ENCODE data around the gene LRRC7.

LRRC7 gene

DNA sequence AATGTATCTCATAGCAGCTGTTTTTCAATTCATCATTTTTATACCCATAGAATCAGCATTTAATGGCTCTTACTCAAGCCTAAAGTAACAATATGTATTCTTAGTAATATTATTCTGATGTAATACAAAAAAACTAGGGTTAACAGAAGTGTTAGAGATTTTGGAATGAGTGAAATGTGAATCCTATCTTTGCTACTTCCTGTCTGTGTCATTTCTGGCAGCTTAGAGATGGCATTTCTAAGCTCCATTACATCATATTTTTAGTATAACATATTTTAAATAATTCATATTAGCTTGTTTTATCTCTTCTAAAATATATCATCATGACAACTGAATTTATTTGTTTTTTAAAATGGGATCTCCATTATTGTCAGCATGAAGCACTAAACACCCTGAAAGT lies 90.2 kb downstream of the LRRC7 start:
- DNase-seq (ENCODE audit: insufficient read length) (no peak), FAIRE-seq (no peak)
- TF ChIP-seq POLR2A (IDR thresholded peaks at IDR 0.05; ENCODE audit: low read depth, low read length) (no peak), POLR2AphosphoS5 (IDR thresholded peaks at IDR 0.05; ENCODE audit: low read depth, low read length) (no peak), TAF1 (IDR thresholded peaks at IDR 0.05; ENCODE audit: borderline replicate concordance, low read depth, low read length) (no peak)

DNA sequence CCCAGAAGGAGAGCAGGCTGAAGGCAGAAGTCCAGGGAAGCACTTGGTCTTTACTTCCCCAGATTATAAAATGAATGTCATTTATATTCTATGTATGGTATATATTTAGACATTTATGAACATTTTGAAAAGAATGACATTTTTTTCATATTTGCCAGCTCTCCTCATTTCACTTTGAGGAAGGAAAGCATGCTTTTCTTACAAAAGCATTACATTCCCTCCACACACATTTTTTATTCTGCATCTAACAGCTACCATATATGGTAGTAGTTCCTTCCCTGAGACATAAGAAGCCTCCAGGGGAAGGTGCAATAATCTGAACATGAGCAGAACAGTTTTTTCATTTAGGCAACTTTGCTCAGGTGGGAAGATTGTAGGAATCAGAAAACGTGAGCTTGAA lies 94.0 kb downstream of the LRRC7 start:
- no peak for TF ChIP-seq TAF1 (IDR thresholded peaks at IDR 0.05; ENCODE audit: borderline replicate concordance, low read depth, low read length)
- no peak for TF ChIP-seq POLR2AphosphoS5 (IDR thresholded peaks at IDR 0.05; ENCODE audit: low read depth, low read length)
- no peak for TF ChIP-seq POLR2A (IDR thresholded peaks at IDR 0.05; ENCODE audit: low read depth, low read length)
- DNase-seq (ENCODE audit: insufficient read length): no peak

DNA sequence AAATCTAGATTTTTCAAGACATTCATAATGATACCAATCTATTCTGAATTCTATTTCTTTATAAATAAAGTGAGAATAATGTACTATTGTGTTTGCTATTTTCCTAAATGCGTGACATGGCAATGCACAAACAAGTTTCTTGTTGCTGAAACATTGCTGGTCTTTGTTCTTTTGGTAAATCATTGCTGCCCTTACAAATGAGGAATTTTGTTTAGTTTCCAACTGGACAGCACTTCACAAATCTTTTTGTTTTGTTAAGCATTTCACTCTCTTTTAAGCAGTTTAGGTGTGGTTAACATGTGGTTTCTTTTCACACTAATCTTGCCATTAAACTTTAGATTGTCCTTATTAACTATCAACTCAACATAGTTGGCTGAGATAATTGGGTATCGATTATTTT lies 94.6 kb downstream of the LRRC7 start:
- DNase-seq (ENCODE audit: insufficient read length) (no peak), FAIRE-seq (no peak)

More for the DNA sequence above, 94.0 kb downstream of the LRRC7 start:
- no peak for FAIRE-seq

DNA sequence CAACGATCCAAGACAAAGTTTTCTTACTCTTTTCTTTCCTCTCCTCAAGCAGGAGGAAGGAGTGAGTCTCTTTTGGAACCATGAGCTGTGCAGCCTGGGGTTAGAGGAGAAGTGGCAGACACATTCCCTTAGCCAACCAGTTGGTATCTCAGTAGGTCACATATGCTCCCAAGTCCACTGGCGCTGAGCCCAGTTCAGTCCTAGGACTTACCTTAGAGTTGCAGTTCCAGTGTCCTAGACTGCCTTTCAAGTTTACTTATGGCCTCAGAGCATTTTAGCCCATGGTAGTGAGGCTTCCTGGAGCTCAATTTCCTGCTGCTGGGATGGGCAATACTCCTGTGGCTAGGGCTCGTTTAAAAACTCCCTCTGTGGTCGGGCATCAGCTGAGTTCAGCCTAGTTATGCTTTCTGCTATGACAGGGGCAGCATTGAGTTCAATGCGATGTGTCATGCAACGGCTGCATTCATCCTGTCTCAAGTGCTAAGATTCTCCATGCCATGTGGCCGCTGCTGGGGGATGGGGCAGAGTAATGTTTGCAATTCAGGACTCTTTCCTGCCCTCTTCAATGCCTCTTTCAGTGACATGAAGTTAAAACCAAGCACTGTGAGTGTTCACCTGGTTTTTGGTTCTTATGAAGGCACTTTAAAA lies 103.8 kb downstream of the LRRC7 start:
- DNase-seq (ENCODE audit: insufficient read length) (no peak), FAIRE-seq (no peak)
- no peak for TF ChIP-seq TAF1 (IDR thresholded peaks at IDR 0.05; ENCODE audit: borderline replicate concordance, low read depth, low read length)
- no peak for TF ChIP-seq POLR2A (IDR thresholded peaks at IDR 0.05; ENCODE audit: low read depth, low read length)
- TF ChIP-seq POLR2AphosphoS5 (IDR thresholded peaks at IDR 0.05; ENCODE audit: low read depth, low read length): no peak

More for the DNA sequence above, 94.6 kb downstream of the LRRC7 start:
- TF ChIP-seq POLR2AphosphoS5 (IDR thresholded peaks at IDR 0.05; ENCODE audit: low read depth, low read length) (no peak), TAF1 (IDR thresholded peaks at IDR 0.05; ENCODE audit: borderline replicate concordance, low read depth, low read length) (no peak), POLR2A (IDR thresholded peaks at IDR 0.05; ENCODE audit: low read depth, low read length) (no peak)

DNA sequence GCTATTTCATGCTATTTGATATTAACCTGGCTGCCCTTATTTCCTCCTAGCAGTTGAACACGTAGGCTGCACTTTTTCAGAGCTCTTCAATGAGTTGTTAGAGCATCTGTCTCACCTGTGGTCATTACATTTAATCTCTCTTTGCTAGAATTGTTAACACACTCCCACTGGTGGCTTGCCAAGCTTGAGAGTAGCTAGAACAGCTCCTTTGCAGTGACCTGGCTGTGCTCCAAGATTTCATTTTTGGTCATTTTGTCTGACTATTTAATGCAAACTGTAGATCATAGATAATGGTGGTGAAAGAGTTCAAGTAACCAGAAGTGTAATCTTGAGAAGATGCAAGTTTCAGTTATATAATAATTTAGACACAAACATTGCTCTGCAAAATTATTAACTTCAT lies 105.6 kb downstream of the LRRC7 start:
- no peak for FAIRE-seq
- no peak for DNase-seq (ENCODE audit: insufficient read length)
- TF ChIP-seq TAF1 (IDR thresholded peaks at IDR 0.05; ENCODE audit: borderline replicate concordance, low read depth, low read length): no peak
- no peak for TF ChIP-seq POLR2AphosphoS5 (IDR thresholded peaks at IDR 0.05; ENCODE audit: low read depth, low read length)
- no peak for TF ChIP-seq POLR2A (IDR thresholded peaks at IDR 0.05; ENCODE audit: low read depth, low read length)

DNA sequence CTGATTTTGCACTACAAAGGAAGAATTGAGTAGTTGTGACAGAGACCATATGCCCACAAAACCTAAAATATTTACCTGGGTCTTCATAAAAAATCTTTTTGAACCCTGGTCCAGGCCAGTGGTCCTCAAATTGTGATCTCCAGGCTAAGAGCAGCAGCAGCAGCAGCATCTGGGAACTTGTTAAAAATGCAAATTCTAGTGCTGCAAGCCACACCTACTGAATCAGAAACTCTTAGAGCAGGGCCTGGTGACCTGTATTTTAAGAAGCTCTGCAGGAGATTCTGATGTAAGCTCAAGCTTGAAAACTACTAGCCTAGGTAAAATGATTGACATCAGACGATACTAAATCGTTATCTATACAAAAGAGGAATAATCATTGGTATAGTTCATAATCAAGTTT lies 112.2 kb downstream of the LRRC7 start:
- DNase-seq (ENCODE audit: insufficient read length) (no peak), FAIRE-seq (no peak)
- TF ChIP-seq POLR2AphosphoS5 (IDR thresholded peaks at IDR 0.05; ENCODE audit: low read depth, low read length) (no peak), TAF1 (IDR thresholded peaks at IDR 0.05; ENCODE audit: borderline replicate concordance, low read depth, low read length) (no peak), POLR2A (IDR thresholded peaks at IDR 0.05; ENCODE audit: low read depth, low read length) (no peak)

DNA sequence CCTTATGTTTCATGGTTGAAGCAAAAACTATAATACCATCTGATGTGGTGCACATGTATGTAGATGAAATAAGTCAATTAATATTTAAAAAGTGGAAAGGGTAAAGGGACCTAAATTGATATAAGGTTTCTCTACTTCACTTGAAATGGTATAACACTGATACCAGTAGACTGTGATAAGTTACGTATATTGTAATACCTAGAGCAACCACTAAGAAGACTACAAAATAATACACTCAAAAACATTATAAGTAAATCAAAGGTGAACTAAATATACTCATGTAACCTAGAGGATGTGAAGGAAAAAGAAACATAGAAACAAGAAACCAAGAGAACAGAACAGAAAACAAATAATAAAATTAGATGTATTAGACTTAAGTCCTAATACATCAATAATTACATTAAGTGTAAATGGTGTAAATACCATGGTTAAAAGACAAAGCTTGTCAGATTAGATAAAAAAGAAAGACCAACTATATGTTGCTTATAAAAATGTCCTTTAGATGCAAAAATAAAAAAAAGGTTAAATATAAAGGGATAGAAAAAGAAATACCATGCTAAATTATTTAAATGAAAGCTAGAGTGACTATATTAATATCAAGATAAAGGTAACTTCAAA lies 118.8 kb downstream of the LRRC7 start:
- DNase-seq (ENCODE audit: insufficient read length) (no peak), FAIRE-seq (no peak)
- TF ChIP-seq POLR2AphosphoS5 (IDR thresholded peaks at IDR 0.05; ENCODE audit: low read depth, low read length): no peak

DNA sequence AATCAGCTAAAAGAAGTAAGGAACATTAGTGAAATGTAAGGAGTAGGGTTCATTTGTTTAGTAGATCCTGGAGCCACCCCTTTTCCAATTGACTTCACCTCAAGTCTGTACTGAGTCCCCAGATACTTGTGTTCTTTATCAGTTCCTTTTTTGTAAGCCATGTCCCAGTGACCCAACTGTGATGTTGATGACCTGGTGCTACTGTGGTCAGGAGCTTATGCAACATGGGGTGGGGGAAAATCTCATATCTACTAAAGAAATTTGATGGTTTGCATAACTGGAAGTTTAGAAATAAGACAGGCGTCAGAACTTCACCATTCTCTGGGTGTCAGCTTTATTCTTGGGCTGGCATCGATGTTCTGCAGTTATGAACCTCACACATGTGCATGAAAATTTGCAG lies 120.5 kb downstream of the LRRC7 start:
- TF ChIP-seq POLR2A (IDR thresholded peaks at IDR 0.05; ENCODE audit: low read depth, low read length) (no peak), TAF1 (IDR thresholded peaks at IDR 0.05; ENCODE audit: borderline replicate concordance, low read depth, low read length) (no peak), POLR2AphosphoS5 (IDR thresholded peaks at IDR 0.05; ENCODE audit: low read depth, low read length) (no peak)
- DNase-seq (ENCODE audit: insufficient read length) (no peak), FAIRE-seq (no peak)

DNA sequence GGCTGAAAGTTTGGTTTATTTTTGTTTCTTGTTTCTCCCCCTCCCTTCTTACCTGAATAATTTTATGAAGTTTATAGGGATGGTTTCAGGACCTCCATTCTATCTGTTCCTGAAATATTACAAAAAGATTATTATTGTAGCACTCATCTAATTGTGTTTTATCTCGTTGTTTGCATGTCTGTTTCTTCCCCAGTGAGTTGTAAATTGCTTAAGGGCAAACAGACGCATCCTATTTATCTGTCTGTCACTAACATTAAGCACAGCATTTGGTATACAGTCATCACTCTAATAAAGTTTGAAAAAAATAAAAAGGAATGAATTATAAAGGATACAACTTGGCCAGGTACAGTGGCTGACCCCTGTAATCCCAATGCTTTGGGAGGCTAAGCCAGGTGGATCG lies 123.5 kb downstream of the LRRC7 start:
- no peak for DNase-seq (ENCODE audit: insufficient read length)
- TF ChIP-seq POLR2A (IDR thresholded peaks at IDR 0.05; ENCODE audit: low read depth, low read length) (no peak), POLR2AphosphoS5 (IDR thresholded peaks at IDR 0.05; ENCODE audit: low read depth, low read length) (no peak), TAF1 (IDR thresholded peaks at IDR 0.05; ENCODE audit: borderline replicate concordance, low read depth, low read length) (no peak)
- FAIRE-seq: no peak

DNA sequence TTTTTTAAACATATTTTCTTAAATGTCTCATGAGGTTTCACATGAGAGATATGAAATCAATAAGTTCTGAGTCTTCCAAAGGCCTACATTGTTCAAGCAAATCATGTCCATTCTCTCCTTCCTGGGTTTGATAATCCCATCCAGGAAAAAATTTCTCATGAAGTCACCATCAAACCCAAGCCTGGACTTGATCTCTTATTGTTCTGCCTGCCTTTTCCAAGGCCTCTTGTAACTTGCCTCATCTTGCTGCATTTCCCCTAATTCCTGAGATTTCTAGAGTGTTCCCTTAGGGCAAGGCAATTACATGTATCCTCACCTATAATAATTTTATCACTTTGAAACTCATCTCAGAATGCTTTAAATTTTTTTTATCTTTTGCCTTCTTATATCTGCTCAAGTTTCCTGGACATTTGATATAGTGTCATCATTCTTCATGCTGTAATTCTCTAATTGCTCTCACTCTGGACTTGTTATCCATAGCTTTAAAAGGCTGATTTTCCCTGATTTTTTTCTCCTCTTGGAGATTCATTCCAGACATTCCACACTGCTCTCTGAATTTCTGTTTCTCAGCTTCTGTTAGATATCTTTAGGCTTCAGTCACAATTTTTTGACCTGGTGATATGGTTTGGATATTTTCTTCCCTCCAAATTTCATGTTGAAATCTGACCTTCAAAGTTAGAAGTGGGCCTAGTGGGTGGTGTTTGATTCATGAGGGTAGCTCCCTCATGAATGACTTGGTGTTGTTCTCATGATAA lies 126.4 kb downstream of the LRRC7 start:
- DNase-seq (ENCODE audit: insufficient read length) (no peak), FAIRE-seq (no peak)

DNA sequence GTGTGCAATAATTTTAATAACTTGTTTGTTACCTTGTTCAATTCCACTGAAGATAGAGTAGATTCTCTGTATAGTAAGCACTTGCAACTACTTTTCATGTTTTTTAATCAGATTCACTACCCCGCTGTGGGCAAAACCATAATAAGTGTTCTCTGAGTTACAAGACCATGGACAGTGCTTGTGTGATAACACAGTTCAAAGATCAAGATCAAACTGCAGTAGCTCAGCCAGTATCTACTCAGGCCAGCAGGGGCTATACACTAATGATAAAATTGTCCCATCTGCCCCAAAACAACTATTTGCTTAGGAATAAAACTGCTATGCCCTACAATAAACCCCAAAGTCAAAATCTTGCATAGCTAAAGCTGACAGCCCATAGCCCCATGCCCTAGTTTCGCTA lies 129.6 kb downstream of the LRRC7 start:
- TF ChIP-seq POLR2A (IDR thresholded peaks at IDR 0.05; ENCODE audit: low read depth, low read length) (no peak), POLR2AphosphoS5 (IDR thresholded peaks at IDR 0.05; ENCODE audit: low read depth, low read length) (no peak), TAF1 (IDR thresholded peaks at IDR 0.05; ENCODE audit: borderline replicate concordance, low read depth, low read length) (no peak)
- DNase-seq (ENCODE audit: insufficient read length): no peak
- no peak for FAIRE-seq

More for the DNA sequence above, 126.4 kb downstream of the LRRC7 start:
- no peak for TF ChIP-seq POLR2A (IDR thresholded peaks at IDR 0.05; ENCODE audit: low read depth, low read length)
- TF ChIP-seq TAF1 (IDR thresholded peaks at IDR 0.05; ENCODE audit: borderline replicate concordance, low read depth, low read length): no peak
- no peak for TF ChIP-seq POLR2AphosphoS5 (IDR thresholded peaks at IDR 0.05; ENCODE audit: low read depth, low read length)

DNA sequence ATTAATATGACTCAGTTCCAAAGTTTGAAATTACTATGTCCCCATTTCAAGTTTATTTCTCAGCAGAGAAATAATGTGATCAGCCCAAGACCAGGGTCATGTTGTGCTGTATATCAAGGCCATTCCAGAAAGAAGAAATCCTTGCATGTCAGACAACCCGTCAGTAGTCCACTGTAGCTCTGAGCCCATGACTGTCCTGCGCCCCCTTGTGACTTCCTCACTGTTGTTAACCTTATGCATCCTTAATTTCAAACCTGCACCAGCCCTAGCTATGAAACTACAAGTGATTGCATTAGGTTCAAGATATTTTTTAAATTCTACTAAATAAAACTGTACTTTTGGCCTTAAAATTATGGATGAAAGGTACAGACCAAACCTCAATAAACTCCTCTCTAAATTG lies 133.0 kb downstream of the LRRC7 start:
- FAIRE-seq: no peak
- no peak for TF ChIP-seq TAF1 (IDR thresholded peaks at IDR 0.05; ENCODE audit: borderline replicate concordance, low read depth, low read length)
- TF ChIP-seq POLR2A (IDR thresholded peaks at IDR 0.05; ENCODE audit: low read depth, low read length): no peak
- no peak for TF ChIP-seq POLR2AphosphoS5 (IDR thresholded peaks at IDR 0.05; ENCODE audit: low read depth, low read length)
- DNase-seq (ENCODE audit: insufficient read length): no peak

All from GM12892 (cell line).